K562 (cell line): Measurements from ENCODE around the gene NEUROG1. TPM values are rescaled to one million over a fixed set of nuclear protein-coding genes. Genes with fewer than 3 reads are reported as not detected.

Source experiments
- ATAC-seq: fragments of 200-7000 bp; cut with Tn5 transposase; 3 replicates; pipeline ENCODE4 v1.9.1; 2020; ENCODE audit warnings: moderate library complexity
- Bru-seq: library from RNA; stranded (reverse); fragments of 400-500 nt; gene quantifications from one replicate; lab custom pipeline; 2021; lab: Mats Ljungman, UMichigan
- BruChase-seq, 2 experiments: library from RNA; stranded (reverse); fragments of 400-500 nt; gene quantifications; one replicate each; lab custom pipeline; 2021; lab: Mats Ljungman, UMichigan
- BruUV-seq: library from RNA; stranded (reverse); fragments of 400-500 nt; replicated peaks from 2 replicates; lab custom pipeline; 2021; lab: Mats Ljungman, UMichigan
- CTCF ChIA-PET: fragments of 300-600 bp; formaldehyde crosslinking; extraction: SDS; loops from one replicate; lab custom pipeline; 2021; ENCODE audit warnings: low intra/inter-chr PET ratio; lab: Yijun Ruan, JAX
- POLR2A ChIA-PET: fragments of 300-600, 350-650 bp; sonication (Branson Sonifier 250); formaldehyde crosslinking; extraction: SDS; loops from one replicate; lab custom pipeline; 2021; ENCODE audit warnings: antibody characterized with exemption, inconsistent platforms; lab: Yijun Ruan, JAX
- DNase-seq, 4 experiments: peaks; one replicate each; pipeline versions ENCODE4 v3.0.0 to v3.0.0-alpha.2; 2011 to 2018; ENCODE audit warnings: low spot score in 3 of 4, mixed read lengths in 3 of 4; ENCODE audit errors: extremely low read depth in 1 of 4
- FAIRE-seq: peaks from 2 replicates; lab custom pipeline; 2011; peaks lifted over from hg19 to GRCh38; lab: Jason Lieb, UNC
- H2AFZ ChIP-seq: 2 replicates; pipeline ENCODE4 v1.6.0; 2011; ENCODE audit warnings: low read depth, low read length, control low read depth, inconsistent platforms
- H3K27ac ChIP-seq: fragments of 200-600 bp; 3 replicates; pipeline ENCODE4 v1.8.0; 2011; ENCODE audit warnings: low read depth, mild to moderate bottlenecking, control low read depth, inconsistent platforms, low read length, moderate library complexity, mixed read lengths; ENCODE audit errors: extremely low read depth
- H3K27me3 ChIP-seq, 2 experiments: fragments of 300-600 bp in 1 of 2; 2 replicates in 1 of 2; 3 replicates in 1 of 2; pipeline versions ENCODE4 v1.6.0 to v1.8.0; 2011; ENCODE audit warnings: inconsistent platforms in 2 of 2, low read length in 2 of 2, mild to moderate bottlenecking in 1 of 2, mixed read lengths in 1 of 2, moderate library complexity in 1 of 2; ENCODE audit not compliant: control insufficient read depth in 2 of 2, insufficient read depth in 2 of 2
- H3K36me3 ChIP-seq: fragments of 300-600 bp; 3 replicates; pipeline ENCODE4 v1.8.0; 2011; ENCODE audit warnings: mild to moderate bottlenecking, low read length, inconsistent platforms; ENCODE audit not compliant: control insufficient read depth, insufficient read depth
- H3K4me1 ChIP-seq, 2 experiments: fragments of 200-600 bp in 1 of 2; replicated peaks in 1 of 2; 2 replicates in 1 of 2; 3 replicates in 1 of 2; pipeline versions ENCODE4 v1.5.1 to v1.8.0; 2011; ENCODE audit warnings: inconsistent platforms in 2 of 2, low read length in 2 of 2, mild to moderate bottlenecking in 1 of 2, mixed read lengths in 1 of 2, moderate library complexity in 1 of 2; ENCODE audit not compliant: control insufficient read depth in 2 of 2, insufficient read depth in 2 of 2
- H3K4me2 ChIP-seq: 2 replicates; pipeline ENCODE4 v1.6.1; 2011; ENCODE audit warnings: low read length, control low read depth, inconsistent platforms, mixed read lengths; ENCODE audit not compliant: insufficient read depth
- H3K4me3 ChIP-seq: fragments of 200-600 bp; sonication (generic), shearing (Covaris generic); 2 replicates; pipeline ENCODE4 v1.5.1; 2016; ENCODE audit warnings: control low read depth, inconsistent platforms
- H3K79me2 ChIP-seq: fragments of 200-600 bp; 3 replicates; pipeline ENCODE4 v1.8.0; 2011; ENCODE audit warnings: low read length, inconsistent platforms; ENCODE audit not compliant: control insufficient read depth, insufficient read depth
- H3K9ac ChIP-seq, 2 experiments: 2 replicates each; pipeline versions ENCODE4 v1.6.0 to v1.6.1; 2011; ENCODE audit warnings: low read depth in 2 of 2, low read length in 2 of 2, control low read depth in 1 of 2, inconsistent platforms in 1 of 2, mild to moderate bottlenecking in 1 of 2, mixed read lengths in 1 of 2; ENCODE audit not compliant: insufficient read depth in 1 of 2
- H3K9me1 ChIP-seq: one replicate; pipeline ENCODE4 v1.6.0; 2011; ENCODE audit warnings: inconsistent platforms, mild to moderate bottlenecking, low read length, moderate library complexity; ENCODE audit not compliant: control insufficient read depth, insufficient read depth
- H3K9me3 ChIP-seq: replicated peaks from 2 replicates; pipeline ENCODE4 v1.5.1; 2011; ENCODE audit warnings: low read depth, low read length, inconsistent platforms; ENCODE audit not compliant: control insufficient read depth, insufficient read depth
- H4K20me1 ChIP-seq: replicated peaks from 2 replicates; pipeline ENCODE4 v1.6.1; 2011; ENCODE audit warnings: low read length, inconsistent platforms, mixed read lengths; ENCODE audit not compliant: control insufficient read depth, insufficient read depth
- CBFB ChIP-seq: sonication (generic); formaldehyde crosslinking; IDR thresholded peaks from 2 replicates; pipeline ENCODE4 v1.4.0; 2020; ENCODE audit warnings: mild to moderate bottlenecking, missing genetic modification reagents
- NCOR1 ChIP-seq: fragments of 450-650 bp; IDR thresholded peaks from 2 replicates; pipeline ENCODE4 v1.6.1; 2016; ENCODE audit warnings: mild to moderate bottlenecking, moderate library complexity
- TAF9B ChIP-seq: fragments of 450-650 bp; IDR thresholded peaks from 2 replicates; pipeline ENCODE4 v1.6.1; 2018; ENCODE audit warnings: mild to moderate bottlenecking; ENCODE audit not compliant: partially characterized antibody
- ZBTB33 ChIP-seq: sonication (generic); formaldehyde crosslinking; IDR thresholded peaks from 2 replicates; pipeline ENCODE4 v1.8.1; 2023; ENCODE audit warnings: mild to moderate bottlenecking, missing genetic modification reagents
- ZNF561 ChIP-seq: fragments of 450-650 bp; formaldehyde crosslinking; conservative IDR thresholded peaks from 2 replicates; pipeline ENCODE4 v1.4.0; 2020; ENCODE audit warnings: mild to moderate bottlenecking, moderate library complexity
- ZSCAN32 ChIP-seq: fragments of 450-650 bp; formaldehyde crosslinking; IDR thresholded peaks from 2 replicates; pipeline ENCODE4 v1.4.0; 2020; ENCODE audit warnings: mild to moderate bottlenecking, moderate library complexity
- WGBS: fragments of 100-300 bp; shearing (Covaris generic); methylation state at CpG from one replicate; pipeline ENCODE4 v1.1.6; 2016; ENCODE audit warnings: low coverage, mixed read lengths; ENCODE audit not compliant: insufficient coverage; ENCODE audit errors: missing lambda C conversion rate; 5-methylcytosine and 5-hydroxymethylcytosine counted together
- in situ Hi-C: fragments of 300-500 bp; cut with MboI; formaldehyde crosslinking; loops from 4 replicates; pipeline ENCODE4 v1.15.0; 2018; ENCODE audit warnings: inconsistent platforms, mixed read lengths
- intact Hi-C: fragments of 100-400 bp; cut with micrococcal nuclease; formaldehyde crosslinking; loops from 2 replicates; pipeline ENCODE4 v1.14.2; 2022
- long read RNA-seq, 3 experiments: library from polyadenylated mRNA in 2 of 3; library from RNA in 1 of 3; unstranded in 2 of 3; stranded (forward) in 1 of 3; transcript quantifications; one replicate each; pipeline ENCODE4 v2.0.0, GENCODE V29; 2019 to 2022
- polyA minus RNA-seq, 3 experiments: library from RNA; depleted of rRNA, polyadenylated mRNA; stranded (reverse); fragments of >200 nt; gene quantifications; 2 replicates each; pipeline ENCODE4 v1.2.3, GENCODE V29; 2011
- polyA plus RNA-seq, 8 experiments: library from polyadenylated mRNA; depleted of rRNA in 4 of 8; stranded (reverse) in 5 of 8; unstranded in 3 of 8; fragments of >200 nt; fragmentation: Nextera tagmentation in 2 of 8; fragmentation: Illumina TruSeq in 1 of 8; extraction: Ambion mirVana in 2 of 8; extraction: Trizol in 1 of 8; gene quantifications; 2 replicates each; pipeline versions ENCODE4 v1.2.1 to v1.2.3, GENCODE V29; 2011 to 2014; ENCODE audit warnings: inconsistent platforms in 1 of 8, missing spikeins in 1 of 8
- total RNA-seq, 7 experiments: library from RNA; depleted of rRNA in 6 of 7; stranded (reverse); fragments of >200 nt in 6 of 7; fragmentation: Illumina TruSeq in 2 of 7; extraction: Trizol in 2 of 7; gene quantifications; 2 replicates each; pipeline versions ENCODE4 v1.2.1 to v1.2.3, GENCODE V29; 2011 to 2021; ENCODE audit warnings: low replicate concordance in 1 of 7

NEUROG1 gene, protein sequence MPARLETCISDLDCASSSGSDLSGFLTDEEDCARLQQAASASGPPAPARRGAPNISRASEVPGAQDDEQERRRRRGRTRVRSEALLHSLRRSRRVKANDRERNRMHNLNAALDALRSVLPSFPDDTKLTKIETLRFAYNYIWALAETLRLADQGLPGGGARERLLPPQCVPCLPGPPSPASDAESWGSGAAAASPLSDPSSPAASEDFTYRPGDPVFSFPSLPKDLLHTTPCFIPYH
- total RNA-seq (2011; cell fraction: chromatin; rRNA removed; ENCODE audit: low replicate concordance): not detected in 2 replicates
- total RNA-seq (2011; cell fraction: nucleolus; rRNA removed): not detected in 2 replicates
- not detected in 2 replicates for total RNA-seq (2011; cell fraction: nucleoplasm; rRNA removed)
- total RNA-seq (2014; rRNA removed) (not detected in 2 replicates), total RNA-seq (2014; rRNA removed; fragmentation: Illumina TruSeq; extraction: Trizol) (not detected in 2 replicates), total RNA-seq (2015; rRNA removed; fragmentation: Illumina TruSeq; extraction: Trizol) (not detected in 2 replicates), total RNA-seq (2021) (not detected in 2 replicates), polyA plus RNA-seq (2011; rRNA removed) (not detected in 2 replicates), polyA plus RNA-seq (2014; fragmentation: Illumina TruSeq; extraction: Trizol) (not detected in 2 replicates), polyA plus RNA-seq (2014; fragmentation: Nextera tagmentation; extraction: Ambion mirVana) (not detected), polyA plus RNA-seq (2014; rRNA removed) (not detected in 2 replicates), polyA minus RNA-seq (2011; rRNA and poly(A)+ RNA removed) (not detected in 2 replicates), Bru-seq, nascent RNA (not detected), BruChase-seq, experiment 1, labeled RNA remaining after a 2-hour chase (not detected), BruChase-seq, experiment 2, labeled RNA remaining after a 6-hour chase (not detected)
- not detected in 2 replicates for polyA plus RNA-seq (2011; cell fraction: cytosol; rRNA removed)
- polyA plus RNA-seq (2011; cell fraction: nucleus; rRNA removed): not detected in 2 replicates
- not detected in 2 replicates for polyA plus RNA-seq (2012)
- not detected in 2 replicates for polyA minus RNA-seq (2011; cell fraction: cytosol; rRNA and poly(A)+ RNA removed)
- polyA minus RNA-seq (2011; cell fraction: nucleus; rRNA and poly(A)+ RNA removed): not detected in 2 replicates
- long read RNA-seq, experiment 1: 0 reads
- long read RNA-seq, experiment 2: 0 reads
- long read RNA-seq, experiment 3: 0 reads

DNA sequence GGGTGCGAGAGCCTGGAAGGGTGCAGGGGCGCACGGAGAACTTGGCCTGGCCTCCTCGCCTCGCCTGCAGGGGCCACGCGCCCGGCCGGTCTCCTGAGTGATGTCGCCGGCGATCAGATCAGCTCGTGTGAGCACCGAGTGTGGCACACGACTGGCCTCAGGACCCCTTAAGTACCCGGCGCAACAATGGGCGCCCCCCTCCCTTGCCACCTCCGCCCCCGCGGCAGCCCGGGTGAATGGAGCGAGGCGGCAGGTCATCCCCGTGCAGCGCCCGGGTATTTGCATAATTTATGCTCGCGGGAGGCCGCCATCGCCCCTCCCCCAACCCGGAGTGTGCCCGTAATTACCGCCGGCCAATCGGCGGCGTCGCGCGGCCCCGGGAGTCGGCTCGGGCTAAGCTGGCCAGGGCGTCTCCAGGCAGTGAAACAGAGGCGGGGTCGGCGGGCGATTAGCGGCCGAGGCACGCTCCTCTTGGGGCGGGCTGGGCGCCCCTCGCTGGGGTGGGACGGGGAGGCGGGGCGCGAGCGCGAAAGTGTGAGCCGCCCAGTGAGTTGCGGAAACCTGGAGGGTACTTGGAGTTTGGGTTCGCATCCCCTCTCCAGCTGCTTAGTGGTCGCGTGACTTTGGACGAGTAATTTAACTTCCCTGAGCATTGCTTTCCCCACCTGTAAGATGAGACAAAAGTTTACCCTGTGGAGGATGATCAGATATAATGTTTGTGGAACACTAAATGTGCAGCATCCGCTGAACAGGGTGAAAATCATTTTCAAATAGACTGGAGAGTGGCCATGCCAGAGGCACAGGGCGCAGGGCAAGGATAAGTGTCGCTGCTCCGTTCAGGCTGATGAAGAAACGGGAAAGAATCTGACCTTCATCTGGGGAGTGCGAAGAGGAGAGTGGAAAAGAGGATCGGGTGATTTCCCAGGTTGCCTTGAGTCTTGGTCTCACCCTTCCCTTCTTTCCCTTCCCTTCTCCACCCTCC is at the start of gene NEUROG1:
TSS of gene NEUROG1 (minus strand) at position 145 of the 982 bp plus-strand sequence. CDS start 274 bp downstream, outside the sequence.
- Histone ChIP-seq H3K36me3 (no peaks in the 10 kb centered on the region), H3K79me2 (no peaks in the 10 kb centered on the region), H4K20me1 (no peaks in the 10 kb centered on the region), H3K9me3 (no peaks in the 10 kb centered on the region), H3K4me1 (no peaks in the 10 kb centered on the region; a peak in 1 of 5 replicates), H3K9ac (no peak within 1 kb of the TSS), H3K27ac (no peak within 1 kb of the TSS), H3K27me3 (peaks cover 0 to 3% of the 10 kb centered on the region in 2 experiments; a peak in 1 of 5 replicates), H3K4me3 (no peak within 1 kb of the TSS), H2AFZ (no peak within 1 kb of the TSS), H3K9me1 (no peaks in the 10 kb centered on the region), H3K4me2 (no peak within 1 kb of the TSS)
- in situ Hi-C loops (no loop called here), intact Hi-C loops (no loop called here)
- 64% methylated on average over 30 of the region's 74 CpGs for WGBS
- ATAC-seq: no peak
- FAIRE-seq: no peak
- TF ChIP-seq CBFB (CRISPR knock-in tag): no peak
- TF ChIP-seq ZSCAN32: no peak
- no peak for TF ChIP-seq NCOR1
- no peak for TF ChIP-seq TAF9B
- TF ChIP-seq ZNF561 (CRISPR knock-in tag): no peak
- peak; percentile 96 for TF ChIP-seq ZBTB33 (CRISPR knock-in tag)
- ChIA-PET CTCF (no interaction called here), POLR2A (interaction anchor here (0.6 kb wide), 1 partner anchor 143 kb away, joined by 3 read pairs; no protein-coding TSS in a partner anchor)
- no TSS peak for BruUV-seq
- DNase-seq: no peak
